Lower leg skin (tissue), 3 donors: Measurements from ENCODE around the gene CABP4.

Experiments used
- POLR2A ChIP-seq, 2 donors: fragments of 450-650 bp; IDR thresholded peaks; one replicate each; pipeline ENCODE4 v1.6.1; 2016 to 2017; ENCODE audit warnings: antibody characterized with exemption in 2 of 2, mild to moderate bottlenecking in 1 of 2, moderate library complexity in 1 of 2
- TF ChIP-seq, protein P1 (sequence below), 3 donors: fragments of 450-650 bp; IDR thresholded peaks; one replicate each; pipeline ENCODE4 v1.5.1; 2016; ENCODE audit warnings: antibody characterized with exemption in 3 of 3, mild to moderate bottlenecking in 3 of 3, moderate library complexity in 2 of 3

DNA sequence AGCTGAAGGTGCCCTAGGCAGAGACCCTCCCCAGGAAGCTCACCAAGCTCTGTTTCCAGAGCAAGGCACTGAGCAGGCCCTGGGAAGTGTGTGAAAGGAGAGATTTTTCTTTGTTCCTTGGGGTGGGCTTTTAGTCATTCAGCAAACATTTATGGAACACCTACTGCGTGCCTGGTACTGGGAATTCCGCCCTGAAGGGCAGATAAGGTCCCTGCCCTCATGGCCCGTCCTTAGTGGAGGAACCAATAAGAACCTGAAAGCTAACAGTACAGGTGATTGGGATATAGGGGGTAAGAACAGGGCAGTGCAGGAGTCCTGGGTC lies 10.0 kb downstream of the CABP4 start:
- no peak for TF ChIP-seq POLR2A (IDR thresholded peaks at IDR 0.05)
- TF ChIP-seq, protein P1, sequence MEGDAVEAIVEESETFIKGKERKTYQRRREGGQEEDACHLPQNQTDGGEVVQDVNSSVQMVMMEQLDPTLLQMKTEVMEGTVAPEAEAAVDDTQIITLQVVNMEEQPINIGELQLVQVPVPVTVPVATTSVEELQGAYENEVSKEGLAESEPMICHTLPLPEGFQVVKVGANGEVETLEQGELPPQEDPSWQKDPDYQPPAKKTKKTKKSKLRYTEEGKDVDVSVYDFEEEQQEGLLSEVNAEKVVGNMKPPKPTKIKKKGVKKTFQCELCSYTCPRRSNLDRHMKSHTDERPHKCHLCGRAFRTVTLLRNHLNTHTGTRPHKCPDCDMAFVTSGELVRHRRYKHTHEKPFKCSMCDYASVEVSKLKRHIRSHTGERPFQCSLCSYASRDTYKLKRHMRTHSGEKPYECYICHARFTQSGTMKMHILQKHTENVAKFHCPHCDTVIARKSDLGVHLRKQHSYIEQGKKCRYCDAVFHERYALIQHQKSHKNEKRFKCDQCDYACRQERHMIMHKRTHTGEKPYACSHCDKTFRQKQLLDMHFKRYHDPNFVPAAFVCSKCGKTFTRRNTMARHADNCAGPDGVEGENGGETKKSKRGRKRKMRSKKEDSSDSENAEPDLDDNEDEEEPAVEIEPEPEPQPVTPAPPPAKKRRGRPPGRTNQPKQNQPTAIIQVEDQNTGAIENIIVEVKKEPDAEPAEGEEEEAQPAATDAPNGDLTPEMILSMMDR (IDR thresholded peaks at IDR 0.05), result no peak
